HepG2 (cell line): ENCODE results near the gene CDK3. TPM values are rescaled to one million over a fixed set of nuclear protein-coding genes. Genes with fewer than 3 reads are reported as not detected.
A peak's percentile ranks its signal among the peaks of the same experiment; 100 is the strongest.

ENCODE experiments used
- FOSL2 ChIP-seq: sonication (generic); formaldehyde crosslinking; IDR thresholded peaks from 2 replicates; pipeline ENCODE4 v1.4.0; 2020; ENCODE audit warnings: missing genetic modification reagents
- HOXA9 ChIP-seq: sonication (generic); formaldehyde crosslinking; IDR thresholded peaks from 2 replicates; pipeline ENCODE4 v1.8.1; 2022; ENCODE audit warnings: missing genetic modification reagents, mild to moderate bottlenecking, moderate library complexity, borderline replicate concordance
- KAT8 ChIP-seq: IDR thresholded peaks from 2 replicates; pipeline ENCODE4 v1.6.1; 2016; ENCODE audit warnings: missing genetic modification reagents, missing compliant biosample characterization
- KLF12 ChIP-seq: sonication (generic); formaldehyde crosslinking; IDR thresholded peaks from 2 replicates; pipeline ENCODE4 v1.4.0; 2020; ENCODE audit warnings: missing genetic modification reagents, borderline replicate concordance
- MXI1 ChIP-seq: IDR thresholded peaks from 3 replicates; pipeline ENCODE4 v1.6.1; 2012; ENCODE audit warnings: low read depth, low read length, inconsistent platforms, borderline replicate concordance
- U2AF1 ChIP-seq: fragments of 200-400 bp; formaldehyde crosslinking; optimal IDR thresholded peaks from 2 replicates; pipeline ENCODE3; 2017; ENCODE audit warnings: mild to moderate bottlenecking, low read depth, low read length
- ZNF30 ChIP-seq: sonication (generic); formaldehyde crosslinking; IDR thresholded peaks from 2 replicates; pipeline ENCODE4 v1.5.0; 2020; ENCODE audit warnings: mild to moderate bottlenecking, missing genetic modification reagents
- ZNF619 ChIP-seq: sonication (generic); formaldehyde crosslinking; IDR thresholded peaks from 2 replicates; pipeline ENCODE4 v1.4.0; 2020; ENCODE audit warnings: mild to moderate bottlenecking, missing genetic modification reagents
- polyA plus RNA-seq, 8 experiments: library from polyadenylated mRNA; depleted of rRNA in 3 of 8; stranded (reverse) in 7 of 8; unstranded in 1 of 8; fragments of >200 nt; fragmentation: Illumina TruSeq in 4 of 8; extraction: Trizol in 4 of 8; gene quantifications; 2 replicates each; pipeline versions ENCODE4 v1.2.1 to v1.2.3, GENCODE V29; 2011 to 2016; ENCODE audit warnings: low read depth in 4 of 8, missing spikeins in 1 of 8, mixed read lengths in 1 of 8; ENCODE audit not compliant: insufficient read depth in 1 of 8
- total RNA-seq, 5 experiments: library from RNA; depleted of rRNA; stranded (reverse); fragments of >200 nt; fragmentation: Illumina TruSeq; extraction: Trizol; gene quantifications; 2 replicates each; pipeline ENCODE4 v1.2.3, GENCODE V29; 2016; ENCODE audit warnings: low read depth in 1 of 5
- TF ChIP-seq, protein P1 (sequence below): sonication (generic); formaldehyde crosslinking; conservative IDR thresholded peaks from 2 replicates; pipeline ENCODE4 v1.8.0; 2022; ENCODE audit warnings: mild to moderate bottlenecking, moderate library complexity, missing genetic modification reagents
- TF ChIP-seq, protein P2 (sequence below): sonication (generic); formaldehyde crosslinking; IDR thresholded peaks from 2 replicates; pipeline ENCODE4 v1.8.0; 2022; ENCODE audit warnings: missing genetic modification reagents, low read depth, mild to moderate bottlenecking, borderline replicate concordance
- TF ChIP-seq, protein P3 (sequence below): sonication (generic); formaldehyde crosslinking; IDR thresholded peaks from 2 replicates; pipeline ENCODE4 v1.9.0; 2021; ENCODE audit warnings: missing genetic modification reagents, borderline replicate concordance
- TF ChIP-seq, protein P4 (sequence below): sonication (generic); formaldehyde crosslinking; IDR thresholded peaks from 2 replicates; pipeline ENCODE4 v1.8.0; 2022; ENCODE audit warnings: mild to moderate bottlenecking, missing genetic modification reagents, borderline replicate concordance
- TF ChIP-seq, protein P5 (sequence below): sonication (generic); formaldehyde crosslinking; IDR thresholded peaks from 2 replicates; pipeline ENCODE4; 2020; ENCODE audit warnings: missing genetic modification reagents, mild to moderate bottlenecking, borderline replicate concordance
- TF ChIP-seq, protein P6 (sequence below): sonication (generic); formaldehyde crosslinking; IDR thresholded peaks from 2 replicates; pipeline ENCODE4 v1.4.0; 2020; ENCODE audit warnings: missing genetic modification reagents

The CDK3 gene
- total and polyA plus RNA-seq, 2 of the 13 experiments (the other 11 are each of a cell fraction or from before 2014, with no cell fraction given), result 5.8 to 11.4 TPM

DNA sequence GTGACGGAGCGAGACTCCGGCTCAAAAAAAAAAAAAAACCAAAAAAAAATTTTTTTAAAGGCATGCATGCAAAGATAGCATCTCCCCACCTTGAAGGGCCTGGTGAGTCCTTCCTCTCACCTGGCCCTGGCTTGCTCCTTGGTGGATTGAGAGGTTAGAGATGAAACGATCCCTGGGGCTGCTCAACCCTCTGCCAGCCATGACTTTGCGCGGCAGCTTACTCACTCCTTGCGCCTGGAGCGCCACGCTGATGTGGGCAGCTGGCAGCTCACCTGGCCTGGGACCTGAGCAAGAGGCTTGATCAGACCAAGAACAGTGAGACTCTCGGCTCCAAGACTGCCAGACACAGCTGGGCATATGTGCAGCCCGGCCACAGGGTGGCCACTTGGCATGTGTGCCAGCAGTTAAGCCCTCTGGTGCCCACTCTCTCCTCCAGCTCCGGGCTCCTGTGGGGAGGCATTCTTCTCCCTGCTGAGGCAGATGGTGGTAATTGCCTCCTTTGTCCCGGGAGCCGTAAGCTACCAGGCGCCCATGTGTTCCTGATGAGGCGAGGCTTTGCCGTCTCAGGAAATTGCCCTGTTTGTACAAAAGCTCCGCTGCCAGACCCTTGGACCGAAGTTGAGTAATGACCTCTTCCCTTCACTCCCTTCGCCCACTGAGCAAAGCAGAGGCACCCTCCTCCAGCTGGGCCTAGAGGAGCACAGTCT lies 31.6 kb downstream of the CDK3 start (continued):
- TF ChIP-seq, protein P1, sequence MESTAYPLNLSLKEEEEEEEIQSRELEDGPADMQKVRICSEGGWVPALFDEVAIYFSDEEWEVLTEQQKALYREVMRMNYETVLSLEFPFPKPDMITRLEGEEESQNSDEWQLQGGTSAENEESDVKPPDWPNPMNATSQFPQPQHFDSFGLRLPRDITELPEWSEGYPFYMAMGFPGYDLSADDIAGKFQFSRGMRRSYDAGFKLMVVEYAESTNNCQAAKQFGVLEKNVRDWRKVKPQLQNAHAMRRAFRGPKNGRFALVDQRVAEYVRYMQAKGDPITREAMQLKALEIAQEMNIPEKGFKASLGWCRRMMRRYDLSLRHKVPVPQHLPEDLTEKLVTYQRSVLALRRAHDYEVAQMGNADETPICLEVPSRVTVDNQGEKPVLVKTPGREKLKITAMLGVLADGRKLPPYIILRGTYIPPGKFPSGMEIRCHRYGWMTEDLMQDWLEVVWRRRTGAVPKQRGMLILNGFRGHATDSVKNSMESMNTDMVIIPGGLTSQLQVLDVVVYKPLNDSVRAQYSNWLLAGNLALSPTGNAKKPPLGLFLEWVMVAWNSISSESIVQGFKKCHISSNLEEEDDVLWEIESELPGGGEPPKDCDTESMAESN (CRISPR knock-in tag), result no peak
- TF ChIP-seq MXI1 (0 out of 3 replicates have a peak, but pooled peaks have one; percentile 25), FOSL2 (CRISPR knock-in tag) (no peak), ZNF30 (CRISPR knock-in tag) (no peak), ZNF619 (CRISPR knock-in tag) (no peak), KAT8 (CRISPR knock-in tag) (0 out of 2 replicates have a peak, but pooled peaks have one; percentile 32), HOXA9 (CRISPR knock-in tag) (no peak), KLF12 (CRISPR knock-in tag) (no peak), U2AF1 (no peak)
- TF ChIP-seq, protein P2, sequence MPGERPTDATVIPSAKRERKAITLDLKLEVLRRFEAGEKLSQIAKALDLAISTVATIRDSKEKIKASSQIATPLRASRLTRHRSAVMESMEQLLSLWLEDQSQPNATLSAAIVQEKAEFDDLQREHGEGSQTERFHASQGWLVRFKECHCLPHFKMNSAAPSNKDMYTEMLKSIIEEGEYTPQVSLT (CRISPR knock-in tag), result no peak
- TF ChIP-seq, protein P3, sequence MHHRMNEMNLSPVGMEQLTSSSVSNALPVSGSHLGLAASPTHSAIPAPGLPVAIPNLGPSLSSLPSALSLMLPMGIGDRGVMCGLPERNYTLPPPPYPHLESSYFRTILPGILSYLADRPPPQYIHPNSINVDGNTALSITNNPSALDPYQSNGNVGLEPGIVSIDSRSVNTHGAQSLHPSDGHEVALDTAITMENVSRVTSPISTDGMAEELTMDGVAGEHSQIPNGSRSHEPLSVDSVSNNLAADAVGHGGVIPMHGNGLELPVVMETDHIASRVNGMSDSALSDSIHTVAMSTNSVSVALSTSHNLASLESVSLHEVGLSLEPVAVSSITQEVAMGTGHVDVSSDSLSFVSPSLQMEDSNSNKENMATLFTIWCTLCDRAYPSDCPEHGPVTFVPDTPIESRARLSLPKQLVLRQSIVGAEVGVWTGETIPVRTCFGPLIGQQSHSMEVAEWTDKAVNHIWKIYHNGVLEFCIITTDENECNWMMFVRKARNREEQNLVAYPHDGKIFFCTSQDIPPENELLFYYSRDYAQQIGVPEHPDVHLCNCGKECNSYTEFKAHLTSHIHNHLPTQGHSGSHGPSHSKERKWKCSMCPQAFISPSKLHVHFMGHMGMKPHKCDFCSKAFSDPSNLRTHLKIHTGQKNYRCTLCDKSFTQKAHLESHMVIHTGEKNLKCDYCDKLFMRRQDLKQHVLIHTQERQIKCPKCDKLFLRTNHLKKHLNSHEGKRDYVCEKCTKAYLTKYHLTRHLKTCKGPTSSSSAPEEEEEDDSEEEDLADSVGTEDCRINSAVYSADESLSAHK (CRISPR knock-in tag), result no peak
- TF ChIP-seq, protein P4, sequence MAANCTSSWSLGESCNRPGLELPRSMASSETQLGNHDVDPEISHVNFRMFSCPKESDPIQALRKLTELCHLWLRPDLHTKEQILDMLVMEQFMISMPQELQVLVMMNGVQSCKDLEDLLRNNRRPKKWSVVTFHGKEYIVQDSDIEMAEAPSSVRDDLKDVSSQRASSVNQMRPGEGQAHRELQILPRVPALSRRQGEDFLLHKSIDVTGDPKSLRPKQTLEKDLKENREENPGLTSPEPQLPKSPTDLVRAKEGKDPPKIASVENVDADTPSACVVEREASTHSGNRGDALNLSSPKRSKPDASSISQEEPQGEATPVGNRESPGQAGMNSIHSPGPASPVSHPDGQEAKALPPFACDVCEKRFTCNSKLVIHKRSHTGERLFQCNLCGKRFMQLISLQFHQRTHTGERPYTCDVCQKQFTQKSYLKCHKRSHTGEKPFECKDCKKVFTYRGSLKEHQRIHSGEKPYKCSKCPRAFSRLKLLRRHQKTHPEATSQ (CRISPR knock-in tag), result no peak
- TF ChIP-seq, protein P5, sequence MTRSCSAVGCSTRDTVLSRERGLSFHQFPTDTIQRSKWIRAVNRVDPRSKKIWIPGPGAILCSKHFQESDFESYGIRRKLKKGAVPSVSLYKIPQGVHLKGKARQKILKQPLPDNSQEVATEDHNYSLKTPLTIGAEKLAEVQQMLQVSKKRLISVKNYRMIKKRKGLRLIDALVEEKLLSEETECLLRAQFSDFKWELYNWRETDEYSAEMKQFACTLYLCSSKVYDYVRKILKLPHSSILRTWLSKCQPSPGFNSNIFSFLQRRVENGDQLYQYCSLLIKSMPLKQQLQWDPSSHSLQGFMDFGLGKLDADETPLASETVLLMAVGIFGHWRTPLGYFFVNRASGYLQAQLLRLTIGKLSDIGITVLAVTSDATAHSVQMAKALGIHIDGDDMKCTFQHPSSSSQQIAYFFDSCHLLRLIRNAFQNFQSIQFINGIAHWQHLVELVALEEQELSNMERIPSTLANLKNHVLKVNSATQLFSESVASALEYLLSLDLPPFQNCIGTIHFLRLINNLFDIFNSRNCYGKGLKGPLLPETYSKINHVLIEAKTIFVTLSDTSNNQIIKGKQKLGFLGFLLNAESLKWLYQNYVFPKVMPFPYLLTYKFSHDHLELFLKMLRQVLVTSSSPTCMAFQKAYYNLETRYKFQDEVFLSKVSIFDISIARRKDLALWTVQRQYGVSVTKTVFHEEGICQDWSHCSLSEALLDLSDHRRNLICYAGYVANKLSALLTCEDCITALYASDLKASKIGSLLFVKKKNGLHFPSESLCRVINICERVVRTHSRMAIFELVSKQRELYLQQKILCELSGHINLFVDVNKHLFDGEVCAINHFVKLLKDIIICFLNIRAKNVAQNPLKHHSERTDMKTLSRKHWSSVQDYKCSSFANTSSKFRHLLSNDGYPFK, result peak; percentile 69
- TF ChIP-seq, protein P6, sequence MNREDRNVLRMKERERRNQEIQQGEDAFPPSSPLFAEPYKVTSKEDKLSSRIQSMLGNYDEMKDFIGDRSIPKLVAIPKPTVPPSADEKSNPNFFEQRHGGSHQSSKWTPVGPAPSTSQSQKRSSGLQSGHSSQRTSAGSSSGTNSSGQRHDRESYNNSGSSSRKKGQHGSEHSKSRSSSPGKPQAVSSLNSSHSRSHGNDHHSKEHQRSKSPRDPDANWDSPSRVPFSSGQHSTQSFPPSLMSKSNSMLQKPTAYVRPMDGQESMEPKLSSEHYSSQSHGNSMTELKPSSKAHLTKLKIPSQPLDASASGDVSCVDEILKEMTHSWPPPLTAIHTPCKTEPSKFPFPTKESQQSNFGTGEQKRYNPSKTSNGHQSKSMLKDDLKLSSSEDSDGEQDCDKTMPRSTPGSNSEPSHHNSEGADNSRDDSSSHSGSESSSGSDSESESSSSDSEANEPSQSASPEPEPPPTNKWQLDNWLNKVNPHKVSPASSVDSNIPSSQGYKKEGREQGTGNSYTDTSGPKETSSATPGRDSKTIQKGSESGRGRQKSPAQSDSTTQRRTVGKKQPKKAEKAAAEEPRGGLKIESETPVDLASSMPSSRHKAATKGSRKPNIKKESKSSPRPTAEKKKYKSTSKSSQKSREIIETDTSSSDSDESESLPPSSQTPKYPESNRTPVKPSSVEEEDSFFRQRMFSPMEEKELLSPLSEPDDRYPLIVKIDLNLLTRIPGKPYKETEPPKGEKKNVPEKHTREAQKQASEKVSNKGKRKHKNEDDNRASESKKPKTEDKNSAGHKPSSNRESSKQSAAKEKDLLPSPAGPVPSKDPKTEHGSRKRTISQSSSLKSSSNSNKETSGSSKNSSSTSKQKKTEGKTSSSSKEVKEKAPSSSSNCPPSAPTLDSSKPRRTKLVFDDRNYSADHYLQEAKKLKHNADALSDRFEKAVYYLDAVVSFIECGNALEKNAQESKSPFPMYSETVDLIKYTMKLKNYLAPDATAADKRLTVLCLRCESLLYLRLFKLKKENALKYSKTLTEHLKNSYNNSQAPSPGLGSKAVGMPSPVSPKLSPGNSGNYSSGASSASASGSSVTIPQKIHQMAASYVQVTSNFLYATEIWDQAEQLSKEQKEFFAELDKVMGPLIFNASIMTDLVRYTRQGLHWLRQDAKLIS, result no peak
